HG03103 (cell line): ENCODE measurements around the gene HORMAD1.
"Not testable (repeated sequence)": the region's sequence is repeated elsewhere in the genome, so short reads cannot be mapped to it uniquely, and the experiment has no call there.

Source experiments
- ATAC-seq: cut with Tn5 transposase; IDR thresholded peaks from one replicate; pipeline ENCODE4 v1.9.1; 2021; ENCODE audit warnings: low read depth; ENCODE audit not compliant: unreplicated experiment

HORMAD1 gene

DNA sequence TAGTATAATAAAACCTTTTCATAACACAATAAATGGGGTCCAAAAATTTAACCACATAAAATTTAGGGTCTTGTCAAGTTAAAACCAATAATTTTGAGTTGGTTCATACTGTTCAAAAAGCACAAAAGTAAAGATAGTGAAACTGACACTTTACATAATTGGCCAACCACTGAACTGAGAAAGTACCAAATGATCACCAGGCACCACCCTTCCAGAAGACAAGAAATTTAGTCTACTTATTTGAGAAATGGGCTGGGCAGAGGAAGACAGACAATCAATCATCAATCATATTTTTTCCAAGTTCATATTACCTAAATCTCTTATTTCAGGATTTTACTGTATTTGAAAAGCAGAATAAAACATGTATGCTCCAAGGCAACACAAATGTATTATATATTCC, 17.3 kb downstream of the HORMAD1 start:
- ATAC-seq = no peak

DNA sequence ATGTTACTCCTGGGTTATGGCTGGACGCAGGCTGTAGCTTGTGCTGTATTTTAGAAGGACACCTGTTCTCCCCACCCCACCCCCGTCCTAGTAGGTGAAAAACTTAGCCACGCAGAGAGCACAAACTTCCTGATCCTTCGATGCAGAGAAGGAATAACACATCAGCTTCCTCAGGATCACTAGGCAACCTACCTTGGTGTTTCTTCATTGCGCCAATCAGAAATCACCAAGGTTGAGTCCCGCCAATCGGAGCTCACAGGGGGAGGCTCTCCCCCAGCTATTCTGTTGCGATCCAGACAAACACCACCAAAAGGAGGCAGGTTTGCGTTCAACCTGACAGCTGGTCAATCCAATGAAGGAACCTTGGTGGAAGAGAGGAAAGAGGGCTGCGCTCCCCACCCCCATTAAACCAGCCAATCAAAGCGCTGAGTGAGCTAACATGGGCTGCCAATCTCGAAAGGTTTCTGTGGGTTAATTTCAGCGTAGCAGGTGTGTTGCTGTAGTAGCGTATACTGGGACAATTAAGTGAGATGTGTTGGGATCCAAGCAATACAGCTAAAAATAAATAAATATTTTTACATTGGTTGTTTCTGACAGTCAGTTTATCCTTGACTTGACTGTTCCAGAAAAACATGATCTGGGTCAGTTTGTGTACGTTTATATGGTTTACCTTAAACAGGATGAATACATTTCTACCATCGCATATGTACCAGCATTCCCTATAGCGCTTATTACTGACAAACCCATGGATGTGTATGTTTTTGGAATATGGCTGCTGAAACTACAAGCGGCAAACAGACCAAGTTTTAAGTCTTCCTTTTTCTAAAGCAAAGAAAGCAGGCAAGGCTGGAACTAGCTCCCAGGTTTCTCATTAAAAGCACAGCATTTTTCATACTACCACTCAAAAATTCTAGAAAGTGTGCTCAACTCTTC, 23.4 kb downstream of the HORMAD1 start, which contains the start of gene GOLPH3L:
Gene GOLPH3L (minus strand): TSS at position 160 of the 933 bp plus-strand sequence. CDS start 2,316 bp downstream, outside the sequence.
- ATAC-seq = peak; percentile 94

DNA sequence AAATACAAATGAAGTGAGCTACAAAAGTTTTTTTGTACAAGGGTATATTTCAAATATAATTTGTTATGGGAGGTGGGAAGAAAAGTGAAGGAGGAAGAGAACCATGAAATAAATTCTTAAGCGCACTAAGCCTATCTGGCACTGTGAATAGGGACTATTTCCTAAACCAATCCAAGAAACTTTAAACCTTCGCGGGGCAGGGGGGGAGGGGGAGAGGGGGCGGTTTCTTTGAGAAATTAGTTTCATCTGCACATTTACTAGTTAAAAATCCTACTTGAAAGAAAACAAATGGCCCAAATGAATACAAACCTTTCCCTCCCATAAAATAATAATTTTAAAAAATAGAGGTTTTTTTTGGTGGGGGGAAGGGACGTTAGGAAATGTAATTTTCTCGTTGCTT, 24.1 kb downstream of the HORMAD1 start:
- ATAC-seq = no peak

DNA sequence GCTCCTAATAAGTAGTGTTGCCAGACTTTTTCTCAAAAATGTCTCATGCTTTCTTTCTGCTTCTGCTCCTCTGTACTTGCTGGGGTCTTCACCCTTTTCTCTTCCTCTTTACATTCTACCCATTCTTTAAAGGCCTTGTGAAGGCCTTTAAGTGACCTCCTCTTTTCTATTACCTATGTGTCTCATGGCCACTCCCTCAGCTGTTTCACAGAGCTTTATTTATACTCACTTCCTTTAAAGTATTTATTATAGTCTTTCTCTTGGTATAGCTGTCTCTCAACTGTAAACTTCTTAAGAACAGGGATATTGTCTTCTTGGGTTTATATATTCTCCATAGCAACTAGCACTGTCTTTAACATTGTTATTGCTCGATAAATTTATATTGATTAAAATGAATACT, 24.5 kb downstream of the HORMAD1 start:
- no peak for ATAC-seq

DNA sequence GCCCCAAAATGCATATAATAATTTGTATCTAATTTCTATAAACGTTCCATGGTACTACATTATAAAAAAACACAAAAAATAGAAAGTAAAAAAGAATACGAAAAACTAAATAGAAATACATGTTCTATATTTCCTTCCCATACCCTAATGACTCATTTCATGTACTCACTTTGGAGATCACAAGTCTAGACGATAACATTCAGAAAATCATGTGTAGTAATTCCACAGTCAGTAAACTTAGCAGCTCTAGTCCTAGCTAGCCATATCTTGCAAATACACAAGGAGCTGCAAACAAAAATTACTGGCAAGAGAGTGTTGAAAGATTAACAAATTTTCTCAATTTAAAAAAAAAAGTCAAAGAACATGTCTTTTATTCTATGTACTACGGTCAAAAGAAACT, 25.1 kb downstream of the HORMAD1 start:
- no peak for ATAC-seq

DNA sequence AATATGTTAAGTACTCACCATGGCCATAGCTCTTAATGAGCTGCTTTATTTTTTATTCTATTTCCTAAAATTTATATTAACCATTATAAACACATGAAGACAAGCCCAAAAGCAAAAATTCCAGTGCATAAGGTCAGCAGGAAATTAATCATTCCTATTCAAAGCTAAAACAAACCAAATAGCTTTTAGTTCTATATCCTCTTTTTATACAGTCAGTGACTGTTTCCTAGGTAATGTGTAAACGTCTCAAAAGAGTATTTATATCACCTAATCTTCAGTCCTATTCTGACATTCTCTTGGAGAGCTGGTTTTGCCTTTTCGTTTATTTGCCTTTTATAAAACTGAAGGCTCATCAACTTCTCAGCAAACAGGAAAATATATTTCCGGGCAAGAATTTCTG, 28.0 kb downstream of the HORMAD1 start:
- no peak for ATAC-seq

DNA sequence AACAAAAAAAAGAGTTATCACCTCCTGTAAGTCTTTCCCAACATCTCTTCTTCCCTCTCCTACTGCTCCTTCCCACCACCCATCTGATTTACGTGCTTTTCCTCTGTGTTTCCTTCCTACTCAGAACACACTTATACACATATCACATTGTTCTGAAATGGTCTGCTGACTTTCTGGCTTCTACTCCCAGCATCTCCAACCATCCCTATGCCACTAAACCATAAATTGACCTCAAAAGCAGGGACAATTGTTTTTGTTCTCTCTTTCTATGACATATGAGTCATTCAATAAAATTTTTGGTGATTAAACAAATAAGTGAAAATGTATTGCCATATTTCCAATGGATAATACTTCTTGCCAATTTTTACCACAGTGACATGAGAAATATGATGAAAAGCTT, 31.9 kb downstream of the HORMAD1 start:
- no peak for ATAC-seq

DNA sequence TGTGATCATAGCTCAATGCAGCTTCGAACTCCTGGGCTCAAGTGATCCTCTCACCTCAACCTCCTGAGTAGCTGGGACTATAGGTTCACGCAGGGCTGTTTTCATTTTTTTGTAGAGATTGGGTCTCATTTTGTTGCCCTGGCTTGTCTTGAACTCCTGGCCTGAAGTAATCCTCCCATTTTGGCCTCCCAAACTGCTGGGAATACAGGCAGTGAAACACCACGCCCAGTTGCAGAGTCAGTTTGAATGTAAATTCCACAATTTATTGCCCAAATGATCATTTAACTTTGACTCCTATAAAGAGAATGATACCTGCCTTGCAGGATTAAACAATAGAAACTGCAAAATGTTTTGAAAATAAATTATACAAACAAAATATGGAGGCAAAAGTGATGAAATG, 34.4 kb downstream of the HORMAD1 start:
- ATAC-seq = no peak

DNA sequence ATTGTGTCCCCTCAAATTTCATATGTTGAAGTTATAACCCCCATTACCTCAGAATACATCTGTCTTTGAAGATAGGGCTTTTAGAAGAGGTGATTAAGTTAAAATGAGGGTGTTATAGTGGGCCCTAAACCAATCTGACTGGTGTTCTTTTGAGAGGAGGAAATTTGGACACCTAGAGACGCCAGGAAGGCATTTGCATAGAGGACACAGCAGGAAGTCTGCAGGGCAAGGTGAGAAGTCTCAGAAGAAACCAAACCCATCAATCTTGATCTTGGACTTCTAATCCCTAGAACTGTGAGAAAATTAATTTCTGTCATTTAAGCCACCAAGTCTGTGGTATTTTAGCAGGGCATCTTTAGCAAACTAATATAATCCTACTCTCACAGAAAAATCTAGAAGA, 36.8 kb downstream of the HORMAD1 start:
- ATAC-seq = no peak

DNA sequence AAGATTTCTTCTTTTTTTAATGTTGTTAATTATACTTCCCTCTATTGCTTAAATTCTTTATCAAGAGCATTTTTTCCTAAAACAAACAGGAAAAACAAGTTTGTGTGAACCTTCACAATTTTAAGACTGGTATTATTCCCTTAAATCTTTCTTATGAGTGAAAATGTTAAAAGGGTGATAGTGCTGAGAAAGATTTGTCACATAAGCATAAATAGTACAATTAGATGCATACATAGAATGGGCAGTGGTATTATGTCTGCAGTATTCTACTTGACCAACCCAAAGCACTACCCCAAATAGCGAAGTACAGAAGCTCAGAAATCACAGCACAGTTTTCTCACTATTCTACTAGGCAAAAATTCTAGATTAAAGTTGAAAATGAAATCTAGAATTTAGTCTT, 41.7 kb downstream of the HORMAD1 start:
- ATAC-seq = no peak

DNA sequence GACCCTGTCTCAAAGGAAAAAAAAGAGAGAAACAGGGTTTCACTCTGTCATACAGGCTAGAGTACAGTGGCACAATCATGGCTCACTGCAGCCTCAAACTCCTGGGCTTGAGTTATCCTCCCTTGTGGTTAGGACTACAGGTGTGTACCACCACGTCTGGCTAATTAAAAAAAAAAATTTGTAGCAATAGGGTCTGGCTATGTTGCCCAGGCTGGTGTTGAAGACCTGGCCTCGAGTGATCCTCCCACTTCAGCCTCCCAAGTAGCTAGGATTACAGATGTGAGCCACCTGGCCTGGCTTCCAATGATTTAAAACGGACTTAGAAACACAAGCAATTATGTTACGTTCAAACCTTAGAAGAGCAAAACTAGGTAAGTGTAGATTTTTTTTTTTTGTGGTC, 45.8 kb downstream of the HORMAD1 start:
- no peak for ATAC-seq

DNA sequence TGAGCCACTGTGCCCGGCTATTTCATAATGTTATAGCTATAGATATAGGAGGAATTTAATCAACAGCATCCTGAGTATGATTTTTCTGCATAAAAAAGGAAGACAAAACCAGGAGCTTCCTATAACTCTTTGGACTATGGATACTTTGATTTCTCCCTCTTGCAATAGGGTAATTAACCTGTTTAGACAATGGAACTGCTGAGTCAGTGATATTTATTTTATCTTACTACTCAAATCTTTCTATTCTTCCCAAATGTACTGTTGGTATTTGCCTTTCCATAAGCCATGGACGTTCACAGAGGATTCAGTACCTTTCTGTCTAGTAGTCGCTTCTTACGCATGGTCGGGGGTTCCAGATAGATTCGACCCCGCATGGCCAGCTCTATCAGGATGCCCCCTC, 57.4 kb downstream of the HORMAD1 start:
- ATAC-seq = no peak

DNA sequence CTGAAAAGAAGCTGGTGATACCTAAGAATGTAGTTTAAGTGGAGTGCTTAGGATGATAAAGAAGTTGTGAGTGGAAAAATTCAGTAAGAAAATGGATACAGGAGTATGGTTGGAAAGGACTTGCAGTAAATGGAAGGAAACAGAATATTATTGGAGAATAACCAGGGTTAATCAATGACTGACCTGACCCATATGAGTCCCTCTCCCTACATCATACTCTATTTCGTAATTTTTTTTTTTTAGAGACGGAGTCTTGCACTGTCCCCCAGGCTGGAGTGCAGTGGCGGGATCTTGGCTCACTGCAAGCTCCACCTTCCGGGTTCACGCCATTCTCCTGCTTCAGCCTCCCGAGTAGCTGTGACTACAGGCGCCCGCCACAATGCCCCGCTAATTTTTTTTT, 57.9 kb downstream of the HORMAD1 start:
- ATAC-seq = no peak

DNA sequence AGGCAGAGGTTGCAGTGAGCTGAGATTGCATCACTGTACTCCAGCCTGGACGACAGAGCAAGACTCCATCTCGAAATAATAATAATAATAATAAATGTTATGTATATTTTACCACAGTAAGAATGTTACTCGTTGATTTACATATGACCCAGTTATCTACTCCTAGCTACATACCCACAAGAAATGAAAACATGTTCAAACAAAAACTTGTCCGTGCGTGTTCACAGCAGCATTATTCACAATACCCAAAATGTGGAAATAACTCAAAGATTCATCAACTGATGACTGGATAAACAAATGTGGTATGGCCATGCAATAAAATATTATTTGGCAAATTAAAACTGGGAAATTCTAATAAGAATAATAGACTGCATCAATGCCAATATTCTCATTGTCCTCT, 59.5 kb downstream of the HORMAD1 start:
- ATAC-seq = no peak

DNA sequence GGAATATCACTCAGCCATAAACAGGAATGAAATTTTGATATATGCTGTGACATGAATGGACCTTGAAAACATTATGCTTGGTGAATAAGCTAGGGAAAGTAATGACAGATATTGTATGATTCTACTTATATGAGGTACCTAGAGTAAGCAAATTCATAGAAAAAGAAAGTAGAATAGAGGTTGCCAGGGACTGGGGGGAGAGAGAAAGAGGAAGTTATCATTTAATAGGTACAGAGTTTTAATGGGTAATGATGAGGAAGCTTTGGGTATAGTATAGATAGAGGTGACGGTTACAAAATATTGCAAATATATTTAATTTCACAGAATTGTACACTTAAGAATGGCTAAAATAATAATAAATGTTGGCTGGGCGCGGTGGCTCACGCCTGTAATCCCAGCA, 60.1 kb downstream of the HORMAD1 start:
- ATAC-seq = no peak

DNA sequence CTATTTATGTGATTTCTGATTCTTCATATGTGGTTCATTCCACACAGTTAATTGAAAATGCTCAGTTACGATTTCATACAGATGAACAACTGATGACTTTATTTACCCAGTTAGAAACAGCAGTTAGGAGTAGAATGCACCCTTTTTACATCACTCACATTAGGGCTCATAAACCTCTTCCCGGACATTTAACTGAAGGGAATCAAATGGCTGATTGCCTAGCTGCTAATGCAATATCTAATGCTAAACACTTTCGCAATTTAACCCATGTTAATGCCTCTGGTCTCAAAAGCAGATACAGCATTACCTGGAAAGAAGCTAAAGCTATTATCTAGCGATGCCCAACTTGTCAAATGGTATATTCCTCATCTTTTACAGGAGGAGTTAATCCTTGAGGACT, 63.6 kb downstream of the HORMAD1 start:
- not testable (repeated sequence) for ATAC-seq

DNA sequence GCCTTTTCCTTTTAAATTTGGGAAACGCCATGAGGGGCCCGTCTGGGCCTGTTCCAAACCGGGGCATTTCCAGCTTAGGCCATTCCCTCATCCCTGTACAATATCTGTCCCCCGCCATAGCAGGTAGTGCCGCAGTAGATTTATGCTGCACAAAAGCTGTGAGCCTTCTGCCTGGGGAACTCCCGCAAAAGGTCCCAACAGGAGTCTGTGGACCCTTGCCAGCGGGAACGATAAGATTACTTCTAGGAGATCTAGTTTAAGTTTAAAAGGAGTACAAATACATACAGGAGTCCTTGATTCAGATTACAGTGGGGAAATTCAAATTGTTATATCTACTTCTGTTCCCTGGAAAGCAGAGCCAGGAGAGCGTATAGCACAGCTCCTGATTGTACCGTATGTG, 66.1 kb downstream of the HORMAD1 start:
- ATAC-seq = not testable (repeated sequence)

DNA sequence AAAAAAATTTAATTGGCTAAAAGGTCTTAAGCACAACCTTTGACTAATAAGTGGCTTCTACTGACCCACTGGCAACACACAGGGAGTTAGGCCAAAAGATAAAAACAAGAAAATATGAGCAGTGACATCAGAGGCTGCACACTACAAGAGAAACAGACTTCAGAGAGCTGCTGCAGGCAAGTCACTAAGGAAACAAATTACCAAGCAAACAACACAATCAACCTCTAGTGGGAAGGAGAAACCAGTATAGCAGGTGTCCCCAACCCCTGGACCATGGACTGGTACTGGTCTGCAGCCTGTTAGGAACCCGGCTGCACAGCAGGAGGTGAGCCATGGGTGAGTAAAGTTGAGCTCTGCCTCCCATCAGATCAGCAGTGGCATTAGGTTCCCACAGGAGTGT, 70.5 kb downstream of the HORMAD1 start:
- ATAC-seq = no peak

DNA sequence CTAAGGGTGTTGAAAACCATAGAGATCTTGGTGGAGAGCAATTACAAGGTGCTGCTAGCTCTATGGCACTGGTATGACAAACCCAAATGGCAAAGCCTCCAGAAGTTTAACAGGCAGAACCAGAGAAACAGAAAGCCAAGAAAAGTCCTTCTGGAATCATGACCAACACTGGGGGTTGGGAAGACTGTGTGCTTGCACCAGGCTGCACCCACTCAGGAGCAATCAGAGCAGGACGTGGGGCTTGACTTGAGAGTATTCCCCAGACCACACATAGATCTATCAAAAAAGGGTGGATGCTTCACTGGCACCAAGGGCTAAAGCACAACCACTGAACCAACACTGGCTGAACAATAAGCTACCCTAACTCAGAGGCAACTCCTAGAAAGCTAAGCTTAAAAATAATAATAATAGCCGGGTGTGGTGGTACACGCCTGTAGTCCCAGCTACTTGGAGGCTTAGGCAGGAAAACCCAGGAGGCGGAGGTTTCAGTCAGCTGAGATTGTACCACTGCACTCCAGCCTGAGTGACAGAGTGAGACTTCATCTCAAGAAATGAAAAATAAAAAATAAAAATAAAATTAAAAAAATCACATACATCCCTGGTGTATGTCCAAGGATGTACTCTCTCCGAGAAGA, 71.1 kb downstream of the HORMAD1 start:
- no peak for ATAC-seq
